GM12801 (cell line): ENCODE data around the gene ROR2.

Source experiments
- TF ChIP-seq, protein P1 (sequence below): IDR thresholded peaks from one replicate; pipeline ENCODE4 v1.5.1; 2011; ENCODE audit warnings: control low read depth; ENCODE audit not compliant: insufficient read length; ENCODE audit errors: extremely low read depth

The ROR2 gene

GRCh38 chr9:91546574-91546973 lies 403.5 kb downstream of the ROR2 start:
- TF ChIP-seq, protein P1, sequence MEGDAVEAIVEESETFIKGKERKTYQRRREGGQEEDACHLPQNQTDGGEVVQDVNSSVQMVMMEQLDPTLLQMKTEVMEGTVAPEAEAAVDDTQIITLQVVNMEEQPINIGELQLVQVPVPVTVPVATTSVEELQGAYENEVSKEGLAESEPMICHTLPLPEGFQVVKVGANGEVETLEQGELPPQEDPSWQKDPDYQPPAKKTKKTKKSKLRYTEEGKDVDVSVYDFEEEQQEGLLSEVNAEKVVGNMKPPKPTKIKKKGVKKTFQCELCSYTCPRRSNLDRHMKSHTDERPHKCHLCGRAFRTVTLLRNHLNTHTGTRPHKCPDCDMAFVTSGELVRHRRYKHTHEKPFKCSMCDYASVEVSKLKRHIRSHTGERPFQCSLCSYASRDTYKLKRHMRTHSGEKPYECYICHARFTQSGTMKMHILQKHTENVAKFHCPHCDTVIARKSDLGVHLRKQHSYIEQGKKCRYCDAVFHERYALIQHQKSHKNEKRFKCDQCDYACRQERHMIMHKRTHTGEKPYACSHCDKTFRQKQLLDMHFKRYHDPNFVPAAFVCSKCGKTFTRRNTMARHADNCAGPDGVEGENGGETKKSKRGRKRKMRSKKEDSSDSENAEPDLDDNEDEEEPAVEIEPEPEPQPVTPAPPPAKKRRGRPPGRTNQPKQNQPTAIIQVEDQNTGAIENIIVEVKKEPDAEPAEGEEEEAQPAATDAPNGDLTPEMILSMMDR, result no peak

DNA sequence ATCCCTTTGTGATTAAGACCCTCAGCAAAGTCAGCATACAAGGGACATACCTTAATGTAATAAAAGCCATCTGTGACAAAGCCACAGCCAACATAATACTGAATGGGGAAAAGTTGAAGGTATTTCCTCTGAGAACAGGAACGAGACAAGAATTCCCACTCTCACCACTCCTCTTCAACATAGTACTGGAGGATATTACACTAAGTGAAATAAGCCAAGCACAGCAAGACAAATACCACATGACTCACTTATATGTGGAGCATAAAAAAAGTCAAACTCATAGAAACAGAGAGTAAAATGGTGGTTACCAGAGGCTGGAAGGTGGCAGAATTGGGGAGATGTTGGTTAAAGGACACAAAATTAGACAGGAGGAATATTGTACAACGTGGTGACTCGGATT lies 408.3 kb downstream of the ROR2 start:
- TF ChIP-seq, protein P1, result no peak

DNA sequence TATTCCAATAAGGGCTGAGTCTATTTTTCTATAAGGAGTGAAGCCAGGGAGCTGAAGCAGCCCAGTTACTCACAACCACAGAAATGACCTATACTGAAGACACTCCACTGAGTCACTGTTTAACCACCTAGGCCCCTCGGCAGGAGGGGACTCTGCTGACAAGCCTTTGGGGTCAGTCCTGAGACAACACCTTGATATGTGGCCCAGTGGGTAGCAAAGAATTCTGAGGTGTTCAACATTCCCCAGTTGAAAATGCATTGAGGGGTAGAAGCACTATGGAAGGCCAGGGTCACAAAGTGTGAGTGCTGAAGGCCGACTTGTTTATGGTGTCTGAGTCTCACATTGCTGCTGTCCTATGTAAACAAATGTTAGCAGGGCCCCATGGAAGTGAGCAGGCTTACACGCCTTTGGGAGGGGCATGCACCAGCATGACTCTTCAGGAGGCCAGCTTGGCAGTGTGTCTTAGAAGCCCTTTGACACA lies 413.8 kb downstream of the ROR2 start:
- TF ChIP-seq, protein P1, result no peak

- TF ChIP-seq, protein P1, result no peak
Measured at GRCh38 chr9:91534374-91534773, 415.7 kb downstream of the ROR2 start.

DNA sequence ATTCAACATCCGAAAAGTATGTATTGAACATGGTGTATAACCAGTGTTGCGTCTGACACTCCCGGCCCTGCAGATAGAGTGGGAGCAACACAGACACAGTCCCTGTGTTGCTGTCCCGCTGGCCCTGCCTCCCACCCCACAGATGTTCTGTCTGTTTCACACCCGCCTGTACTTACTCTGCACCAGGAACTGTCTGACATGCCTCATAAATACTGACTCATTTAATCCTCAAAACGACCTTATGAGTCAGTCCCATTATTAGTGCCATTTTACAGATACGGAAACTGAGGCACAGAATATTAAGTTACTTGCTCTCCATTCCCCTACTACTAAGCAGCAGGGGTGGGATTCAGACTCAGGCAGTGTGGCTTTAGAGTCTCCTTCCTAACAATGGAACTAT lies 416.6 kb downstream of the ROR2 start:
- TF ChIP-seq, protein P1, result no peak

DNA sequence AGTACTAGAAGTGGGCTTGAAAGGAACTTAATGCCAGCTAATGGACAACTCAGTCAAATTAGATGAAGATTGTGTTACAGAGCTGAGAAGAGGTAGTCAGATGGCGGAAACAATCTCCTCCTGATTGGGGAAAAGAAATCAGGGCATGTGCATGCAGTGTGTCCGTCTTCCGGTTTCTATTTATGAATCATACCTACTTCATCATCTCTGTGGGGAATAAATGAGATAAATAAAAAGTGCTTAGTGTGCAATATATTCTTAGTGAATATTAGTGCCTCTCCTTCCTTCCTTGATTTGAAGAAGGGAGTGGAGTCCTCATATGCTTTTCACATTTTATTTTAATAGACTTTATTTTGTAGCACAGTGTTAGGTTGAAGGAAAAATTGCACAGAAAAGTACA lies 417.7 kb downstream of the ROR2 start:
- TF ChIP-seq, protein P1, result no peak

GRCh38 chr9:91530829-91531228 lies 419.2 kb downstream of the ROR2 start:
- TF ChIP-seq, protein P1, result no peak

GRCh38 chr9:91522481-91522880 lies 427.5 kb downstream of the ROR2 start:
- TF ChIP-seq, protein P1, result no peak
